ENCODE results near the gene EMC10. TPM values are rescaled to one million over a fixed set of nuclear protein-coding genes. Genes with fewer than 3 reads are reported as not detected.

The EMC10 gene
- total RNA-seq, 1 experiment from 2014 or later = 108 TPM

DNA sequence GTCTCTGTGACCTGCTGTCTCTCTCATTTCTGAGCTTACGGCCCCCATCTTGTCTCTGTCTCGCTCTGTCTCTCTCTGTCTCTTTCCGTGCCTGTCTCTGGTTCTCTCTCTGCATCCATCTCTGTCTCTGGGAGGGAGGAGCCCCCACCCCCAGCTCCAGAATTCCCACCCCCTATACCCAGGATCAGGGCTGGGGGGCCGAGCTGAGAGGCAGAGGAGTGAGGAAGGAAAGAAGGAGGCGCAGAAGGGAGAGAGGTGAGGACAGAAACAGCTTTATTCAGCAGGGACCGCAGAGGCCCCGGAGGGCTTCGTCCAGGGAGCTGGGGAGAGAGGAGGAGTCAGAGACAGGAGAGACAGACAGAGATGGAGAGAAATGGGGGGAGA lies 20.7 kb downstream of the EMC10 start:
- Histone ChIP-seq H3K4me3 (ENCODE audit: low read depth, low read length, poor library complexity, severe bottlenecking) (no peak overlapping the region), H3K36me3 (ENCODE audit: insufficient read depth, low read length, poor library complexity, severe bottlenecking) (no peaks in the 10 kb centered on the region), H3K4me1 (ENCODE audit: insufficient read depth, low read length, poor library complexity, severe bottlenecking) (no peaks in the 10 kb centered on the region), H3K9me3 (ENCODE audit: low read depth, low read length, poor library complexity, severe bottlenecking) (no peaks in the 10 kb centered on the region), H3K27ac (ENCODE audit: low read depth, low read length, poor library complexity, severe bottlenecking) (no peak overlapping the region), H3K27me3 (replicated peaks; ENCODE audit: insufficient read depth, low read depth, low read length, poor library complexity) (peaks cover 58% of the 10 kb centered on the region)
- CTCF ChIA-PET = no interaction called here
- intact Hi-C loops (cut with micrococcal nuclease; ENCODE audit: unreplicated experiment) = no loop called here
- no peak for TF ChIP-seq EZH2 (IDR thresholded peaks at IDR 0.05; ENCODE audit: borderline replicate concordance, low read depth, low read length, poor library complexity, severe bottlenecking)
- TF ChIP-seq CTCF (conservative IDR thresholded peaks at IDR 0.05; ENCODE audit: low read depth, low read length) = no peak
- BruUV-seq (replicated peaks) = no TSS peak
- POLR2A ChIA-PET (ENCODE audit: low non-redundant PET) = no interaction called here
- DNase-seq (ENCODE audit: low spot score) = no peak

DNA sequence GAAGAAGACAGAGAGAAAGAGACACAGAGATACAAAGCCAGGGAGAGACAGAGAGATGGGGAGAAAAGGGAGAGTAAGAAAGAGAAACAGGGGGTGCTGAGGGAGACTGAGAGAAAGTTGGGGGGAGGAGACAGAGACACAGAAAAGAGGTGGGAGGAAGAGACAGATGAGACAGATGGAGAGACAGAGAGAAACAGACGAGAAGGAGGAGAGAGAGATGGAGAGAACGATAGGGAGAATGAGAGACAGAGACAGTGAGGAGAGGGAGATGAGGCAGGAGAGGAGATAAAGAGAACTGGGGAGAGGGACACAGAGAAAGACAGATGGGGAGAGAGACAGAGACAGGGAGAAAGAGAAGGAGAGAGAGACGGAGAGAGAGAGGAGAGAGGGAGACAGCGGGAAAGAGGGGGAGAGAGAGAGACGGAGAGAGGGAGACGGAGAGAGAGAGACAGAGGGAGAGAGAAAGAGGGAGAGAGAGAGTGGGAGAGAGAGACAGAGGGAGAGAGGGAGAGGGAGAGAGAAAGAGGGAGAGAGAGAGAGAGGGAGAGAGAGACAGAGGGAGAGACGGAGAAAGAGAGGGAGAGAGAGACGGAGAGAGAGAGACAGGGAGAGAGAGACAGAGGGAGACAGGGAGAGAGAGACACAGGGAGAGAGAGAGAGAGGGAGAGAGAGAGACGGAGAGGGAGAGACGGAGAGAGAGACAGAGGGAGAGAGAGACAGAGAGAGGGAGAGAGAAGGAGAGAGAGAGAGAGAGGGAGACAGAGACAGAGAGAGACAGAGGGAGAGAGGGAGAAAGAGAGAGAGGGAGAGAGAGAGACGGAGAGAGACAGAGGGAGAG lies 22.1 kb downstream of the EMC10 start:
- intact Hi-C loops (cut with micrococcal nuclease; ENCODE audit: unreplicated experiment) = no loop called here
- no peak for DNase-seq (ENCODE audit: low spot score)
- Histone ChIP-seq H3K9me3 (ENCODE audit: low read depth, low read length, poor library complexity, severe bottlenecking) (no peaks in the 10 kb centered on the region), H3K36me3 (ENCODE audit: insufficient read depth, low read length, poor library complexity, severe bottlenecking) (no peaks in the 10 kb centered on the region), H3K4me1 (ENCODE audit: insufficient read depth, low read length, poor library complexity, severe bottlenecking) (no peaks in the 10 kb centered on the region), H3K27ac (ENCODE audit: low read depth, low read length, poor library complexity, severe bottlenecking) (no peak overlapping the region), H3K4me3 (ENCODE audit: low read depth, low read length, poor library complexity, severe bottlenecking) (no peak overlapping the region), H3K27me3 (replicated peaks; ENCODE audit: insufficient read depth, low read depth, low read length, poor library complexity) (peaks cover 43% of the 10 kb centered on the region)
- CTCF ChIA-PET = no interaction called here
- no peak for TF ChIP-seq EZH2 (IDR thresholded peaks at IDR 0.05; ENCODE audit: borderline replicate concordance, low read depth, low read length, poor library complexity, severe bottlenecking)
- no peak for TF ChIP-seq CTCF (conservative IDR thresholded peaks at IDR 0.05; ENCODE audit: low read depth, low read length)
- POLR2A ChIA-PET (ENCODE audit: low non-redundant PET) = no interaction called here
- BruUV-seq (replicated peaks) = no TSS peak

GRCh38 chr19:50500060-50500752 lies 23.9 kb downstream of the EMC10 start:
- no TSS peak for BruUV-seq (replicated peaks)
- Histone ChIP-seq H3K9me3 (ENCODE audit: low read depth, low read length, poor library complexity, severe bottlenecking) (no peaks in the 10 kb centered on the region), H3K4me1 (ENCODE audit: insufficient read depth, low read length, poor library complexity, severe bottlenecking) (no peaks in the 10 kb centered on the region), H3K4me3 (ENCODE audit: low read depth, low read length, poor library complexity, severe bottlenecking) (no peak overlapping the region), H3K27ac (ENCODE audit: low read depth, low read length, poor library complexity, severe bottlenecking) (no peak overlapping the region), H3K36me3 (ENCODE audit: insufficient read depth, low read length, poor library complexity, severe bottlenecking) (no peaks in the 10 kb centered on the region), H3K27me3 (replicated peaks; ENCODE audit: insufficient read depth, low read depth, low read length, poor library complexity) (peaks cover 29% of the 10 kb centered on the region)
- TF ChIP-seq CTCF (conservative IDR thresholded peaks at IDR 0.05; ENCODE audit: low read depth, low read length) = no peak; the same call in 1 of the 2 replicates
- TF ChIP-seq EZH2 (IDR thresholded peaks at IDR 0.05; ENCODE audit: borderline replicate concordance, low read depth, low read length, poor library complexity, severe bottlenecking) = no peak
- ChIA-PET CTCF (no interaction called here), POLR2A (ENCODE audit: low non-redundant PET) (no interaction called here)
- DNase-seq (ENCODE audit: low spot score) = no peak
- intact Hi-C loops (cut with micrococcal nuclease; ENCODE audit: unreplicated experiment) = no loop called here
